K562 treated with DMSO at 1 percent for 4 hours (cell line): ENCODE results near the gene PPIA. TPM values are rescaled to one million over a fixed set of nuclear protein-coding genes. Genes with fewer than 3 reads are reported as not detected.

ENCODE experiments used
- total RNA-seq: library from RNA; unstranded; fragments of 300-600 nt; gene quantifications from 2 replicates; pipeline ENCODE4 v1.2.3, GENCODE V29; 2022; ENCODE audit not compliant: insufficient read depth

PPIA gene
- 1,560 and 1,620 TPM in 2 replicates for total RNA-seq

DNA sequence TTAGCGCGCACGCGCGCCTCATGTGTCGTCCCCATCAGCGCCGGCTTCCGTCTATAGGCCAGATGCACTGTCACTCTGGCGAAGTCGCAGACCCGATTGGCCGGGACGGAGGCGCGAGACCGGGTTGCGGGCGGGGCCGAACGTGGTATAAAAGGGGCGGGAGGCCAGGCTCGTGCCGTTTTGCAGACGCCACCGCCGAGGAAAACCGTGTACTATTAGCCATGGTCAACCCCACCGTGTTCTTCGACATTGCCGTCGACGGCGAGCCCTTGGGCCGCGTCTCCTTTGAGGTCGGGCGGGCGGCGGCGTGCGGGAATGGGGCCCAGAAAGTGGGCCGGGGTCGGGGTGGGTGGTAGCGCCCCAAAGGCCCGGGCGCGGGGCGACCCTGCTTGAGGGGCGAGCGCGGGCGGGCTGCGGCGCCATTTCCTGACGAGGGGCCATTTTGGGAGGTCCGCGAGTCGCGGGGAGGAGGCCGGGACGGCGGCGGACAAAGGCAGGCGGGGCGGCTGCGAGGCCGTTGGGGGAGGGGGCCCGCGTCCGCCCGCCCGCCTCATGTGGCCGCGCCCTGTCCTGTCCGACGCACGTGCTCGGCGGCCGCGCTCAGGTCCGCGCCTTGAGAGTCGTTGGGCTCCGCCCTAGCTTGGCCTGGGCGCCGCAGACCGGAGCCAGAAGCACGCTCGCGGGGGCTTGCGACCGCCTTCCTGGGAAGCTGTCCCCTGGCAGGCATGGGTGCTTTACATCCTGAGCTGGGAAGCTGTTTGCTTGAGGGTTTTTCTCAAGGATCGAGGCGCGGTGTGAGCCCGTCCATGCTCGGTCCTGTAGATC lies at the start of gene PPIA:
PPIA (plus strand) TSS at position 178 of the 825 bp plus-strand sequence; CDS start at position 222, 44 bp downstream.

DNA sequence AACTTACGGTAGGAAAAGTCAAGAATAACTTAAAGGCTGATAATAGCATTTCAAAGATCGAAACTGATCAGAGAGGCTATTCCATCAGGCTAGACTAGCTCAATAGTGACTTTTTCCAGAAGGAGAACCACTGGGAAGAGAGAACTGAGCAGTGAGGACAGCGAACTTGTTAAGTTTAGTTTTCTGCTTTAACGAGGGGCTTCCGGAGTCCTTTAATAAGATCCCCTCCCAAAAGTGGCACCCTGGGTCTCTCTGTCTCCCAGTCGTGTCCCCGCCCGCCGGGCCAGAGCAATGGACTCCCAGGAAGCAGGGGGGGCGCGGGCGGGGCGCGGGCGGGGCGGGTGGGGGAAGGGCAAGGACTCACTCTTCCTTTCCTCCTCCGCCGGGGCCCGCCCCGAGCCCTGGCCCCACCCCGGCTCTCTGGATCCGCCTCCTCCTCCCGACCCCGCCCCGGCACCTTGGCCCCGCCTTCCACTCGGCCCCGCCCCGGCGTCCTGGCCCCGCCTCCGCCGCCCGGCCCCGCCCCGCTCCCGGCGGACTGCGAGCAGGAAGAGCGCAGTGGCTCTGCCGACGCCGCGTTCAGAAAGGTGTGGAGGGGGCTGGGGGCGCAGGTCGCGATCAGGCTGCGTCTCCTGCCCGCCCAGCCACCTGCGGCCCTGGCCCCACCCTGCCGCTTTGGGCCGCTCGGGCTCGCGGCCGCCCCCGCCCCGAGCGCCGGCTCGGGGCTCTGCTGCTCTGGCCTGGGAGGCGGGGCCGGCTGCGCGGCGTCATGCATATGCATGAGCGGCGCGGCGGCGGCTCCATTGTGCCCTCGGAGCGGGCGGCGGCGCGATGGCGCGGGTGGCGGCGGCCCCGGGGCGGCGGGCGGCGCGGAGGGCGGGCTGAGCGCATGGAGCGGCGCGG lies 48.2 kb upstream of the PPIA start, which contains the start of gene ZMIZ2:
ZMIZ2 (plus strand) TSS at position 803 of the 903 bp plus-strand sequence. CDS start 7,403 bp downstream, outside the sequence.

GRCh38 chr7:44847920-44848634 lies 51.6 kb downstream of the PPIA start, which contains the start of gene H2AZ2:
Gene H2AZ2 (minus strand): TSS chr7:44848087. CDS start chr7:44847971, 116 bp downstream.

Other genes with a start within 250 kb of the PPIA start
- 57.7 and 58.1 TPM in 2 replicates for gene DDX56, start 222.8 kb upstream of the PPIA start, total RNA-seq
- 56.1 and 62.5 TPM in 2 replicates for gene TMED4, start 214.4 kb upstream of the PPIA start, total RNA-seq
- 84.4 and 88.1 TPM in 2 replicates for gene OGDH, start 190.1 kb upstream of the PPIA start, total RNA-seq
- 10.5 and 17.3 TPM in 2 replicates for gene ZMIZ2, start 47.8 kb upstream of the PPIA start, total RNA-seq
- gene H2AZ2, start 51.4 kb downstream of the PPIA start, total RNA-seq = 263 and 275 TPM in 2 replicates
- gene PURB, start 88.8 kb downstream of the PPIA start, total RNA-seq = 5.5 and 8.1 TPM in 2 replicates
- 0.31 TPM in 1 of 2 replicates, not detected in the other for gene MYO1G, start 182.3 kb downstream of the PPIA start, total RNA-seq
- gene CCM2, start 203.5 kb downstream of the PPIA start, total RNA-seq = 34.5 and 35.5 TPM in 2 replicates